GM04503 (cell line): Measurements from ENCODE around the gene LAMC1.

Experiments
- DNase-seq: peaks from one replicate; pipeline ENCODE4 v3.0.0-alpha.2; 2012; ENCODE audit warnings: low read depth

The LAMC1 gene

DNA sequence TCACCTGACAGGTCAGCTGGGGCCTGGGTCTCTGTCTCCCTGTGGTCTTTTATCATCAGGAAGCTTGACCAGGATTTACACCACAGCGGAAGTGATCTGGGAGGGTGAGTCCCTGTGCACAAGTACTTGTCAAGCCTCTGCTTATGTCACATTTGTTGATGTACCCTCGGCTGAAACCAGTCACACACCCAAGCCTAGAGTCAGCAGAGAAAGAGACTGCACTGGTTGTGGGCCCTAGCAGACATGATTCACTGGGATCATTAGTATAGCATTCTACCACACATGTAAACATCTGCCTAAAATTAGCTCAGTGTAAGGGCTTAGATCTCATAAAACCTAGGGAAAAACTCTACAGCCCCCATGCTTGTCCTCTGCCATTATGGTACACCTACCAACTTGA, 83.5 kb downstream of the LAMC1 start:
- no peak for DNase-seq

DNA sequence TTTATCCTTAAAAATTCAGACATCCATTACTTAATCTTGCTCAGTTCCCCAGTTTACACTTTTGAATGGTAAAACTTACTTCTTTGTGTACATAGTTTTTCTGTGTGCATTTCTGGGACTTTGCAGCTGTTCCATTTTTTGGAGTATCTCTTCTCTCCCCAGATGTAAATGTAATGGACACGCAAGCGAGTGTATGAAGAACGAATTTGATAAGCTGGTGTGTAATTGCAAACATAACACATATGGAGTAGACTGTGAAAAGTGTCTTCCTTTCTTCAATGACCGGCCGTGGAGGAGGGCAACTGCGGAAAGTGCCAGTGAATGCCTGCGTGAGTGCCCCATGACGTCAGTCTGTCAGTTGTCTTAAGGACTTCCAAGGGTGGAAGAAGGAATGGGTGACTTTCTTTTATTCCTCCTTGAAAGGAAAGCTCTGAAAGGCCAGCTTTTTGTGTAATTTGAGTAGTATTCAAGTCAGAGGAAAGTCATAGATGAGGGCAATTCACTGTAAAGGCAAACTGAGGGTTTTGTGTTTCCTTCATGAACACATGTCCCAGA, 87.2 kb downstream of the LAMC1 start:
- no peak for DNase-seq

DNA sequence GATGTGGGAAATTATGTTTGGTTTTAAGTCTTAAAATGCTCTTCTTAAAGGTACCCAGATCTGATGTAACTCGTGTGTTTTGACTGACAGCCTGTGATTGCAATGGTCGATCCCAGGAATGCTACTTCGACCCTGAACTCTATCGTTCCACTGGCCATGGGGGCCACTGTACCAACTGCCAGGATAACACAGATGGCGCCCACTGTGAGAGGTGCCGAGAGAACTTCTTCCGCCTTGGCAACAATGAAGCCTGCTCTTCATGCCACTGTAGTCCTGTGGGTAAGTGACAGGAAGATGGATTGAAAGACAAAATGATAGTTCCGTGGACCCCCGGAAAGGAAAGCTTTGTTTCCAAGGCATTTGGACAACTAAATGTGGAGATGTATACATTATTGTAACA, 91.2 kb downstream of the LAMC1 start:
- no peak for DNase-seq

DNA sequence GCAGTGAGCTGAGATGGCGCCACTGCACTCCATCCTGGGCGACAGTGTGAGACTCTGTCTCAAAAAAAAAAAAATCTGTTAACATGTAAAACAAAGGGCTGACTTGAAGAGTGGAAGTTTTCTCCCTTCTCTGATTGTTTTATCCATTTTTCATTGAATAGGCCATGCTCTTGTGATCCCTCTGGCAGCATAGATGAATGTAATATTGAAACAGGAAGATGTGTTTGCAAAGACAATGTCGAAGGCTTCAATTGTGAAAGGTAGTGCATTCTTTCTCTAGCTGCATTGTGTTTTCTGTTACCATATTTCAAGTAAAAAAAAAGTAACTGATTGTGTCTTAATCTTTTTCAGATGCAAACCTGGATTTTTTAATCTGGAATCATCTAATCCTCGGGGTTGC, 93.2 kb downstream of the LAMC1 start:
- no peak for DNase-seq

DNA sequence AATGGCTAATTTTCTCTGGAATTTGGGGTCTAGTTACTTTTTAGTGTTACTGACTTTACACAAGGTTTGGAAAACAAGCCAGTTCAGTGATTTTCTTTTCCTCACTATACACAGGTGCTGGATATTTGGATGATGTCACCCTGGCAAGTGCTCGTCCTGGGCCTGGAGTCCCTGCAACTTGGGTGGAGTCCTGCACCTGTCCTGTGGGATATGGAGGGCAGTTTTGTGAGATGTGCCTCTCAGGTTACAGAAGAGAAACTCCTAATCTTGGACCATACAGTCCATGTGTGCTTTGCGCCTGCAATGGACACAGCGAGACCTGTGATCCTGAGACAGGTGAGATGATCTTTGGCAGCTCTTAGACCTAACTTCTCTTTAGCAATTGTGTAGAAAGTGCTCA, 98.4 kb downstream of the LAMC1 start:
- no peak for DNase-seq

DNA sequence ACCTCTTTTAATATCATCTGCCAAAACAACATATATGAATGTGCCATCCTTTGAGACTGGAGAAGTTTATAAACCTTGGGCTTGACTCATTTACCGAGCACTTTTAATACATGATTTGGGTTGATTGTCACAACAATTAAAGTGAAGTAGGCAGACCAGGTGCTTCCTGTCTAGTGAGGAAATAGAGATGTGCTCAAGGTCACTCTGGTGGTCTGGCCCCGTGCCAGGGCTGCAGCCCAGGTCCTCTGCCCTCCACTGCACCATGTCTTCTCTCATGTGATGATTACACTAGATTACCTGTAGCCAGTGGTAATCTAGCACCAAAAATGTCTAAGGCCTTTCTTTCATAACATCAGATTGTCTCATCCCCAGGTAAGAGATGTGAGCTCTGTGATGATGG, 101.0 kb downstream of the LAMC1 start:
- no peak for DNase-seq

DNA sequence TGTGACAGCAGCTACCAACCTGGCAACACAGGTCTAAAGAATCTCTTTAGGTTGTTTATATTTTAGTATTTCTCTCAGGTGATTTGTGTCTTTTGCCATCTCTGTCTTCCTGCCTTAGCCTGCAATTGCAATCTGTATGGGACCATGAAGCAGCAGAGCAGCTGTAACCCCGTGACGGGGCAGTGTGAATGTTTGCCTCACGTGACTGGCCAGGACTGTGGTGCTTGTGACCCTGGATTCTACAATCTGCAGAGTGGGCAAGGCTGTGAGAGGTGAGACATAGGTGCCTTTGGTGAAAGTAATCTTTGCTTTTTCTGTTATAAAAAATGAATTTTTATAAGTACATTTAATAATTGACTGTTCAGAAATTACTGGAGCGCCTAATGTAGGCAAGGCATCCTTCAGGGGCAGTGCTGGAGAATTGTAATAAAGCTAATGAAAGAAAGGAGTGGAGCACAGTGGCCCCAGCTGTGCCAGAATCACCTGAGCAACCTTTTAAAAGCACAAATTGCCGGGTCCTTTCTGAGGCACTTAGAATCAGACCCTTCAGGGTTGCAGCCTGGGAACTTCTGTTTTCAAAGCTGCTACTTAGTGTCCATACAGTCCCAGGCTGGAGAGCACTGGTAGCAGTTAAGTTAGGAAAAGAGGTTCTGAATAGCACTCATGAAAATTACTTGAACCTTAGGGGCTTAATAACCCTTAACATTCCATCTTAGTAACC, 102.2 kb downstream of the LAMC1 start:
- no peak for DNase-seq

DNA sequence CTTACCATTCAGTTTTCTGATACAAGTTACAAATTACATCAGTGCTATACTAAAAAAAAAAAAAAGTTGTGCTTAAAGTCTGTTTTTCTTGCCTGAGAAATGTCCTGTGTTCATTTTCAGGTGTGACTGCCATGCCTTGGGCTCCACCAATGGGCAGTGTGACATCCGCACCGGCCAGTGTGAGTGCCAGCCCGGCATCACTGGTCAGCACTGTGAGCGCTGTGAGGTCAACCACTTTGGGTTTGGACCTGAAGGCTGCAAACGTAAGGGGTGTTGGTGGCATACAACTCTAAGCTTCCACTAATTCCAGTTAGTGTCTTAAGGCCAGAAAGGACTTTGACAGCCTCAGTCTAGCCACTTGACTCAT, 102.8 kb downstream of the LAMC1 start:
- no peak for DNase-seq

DNA sequence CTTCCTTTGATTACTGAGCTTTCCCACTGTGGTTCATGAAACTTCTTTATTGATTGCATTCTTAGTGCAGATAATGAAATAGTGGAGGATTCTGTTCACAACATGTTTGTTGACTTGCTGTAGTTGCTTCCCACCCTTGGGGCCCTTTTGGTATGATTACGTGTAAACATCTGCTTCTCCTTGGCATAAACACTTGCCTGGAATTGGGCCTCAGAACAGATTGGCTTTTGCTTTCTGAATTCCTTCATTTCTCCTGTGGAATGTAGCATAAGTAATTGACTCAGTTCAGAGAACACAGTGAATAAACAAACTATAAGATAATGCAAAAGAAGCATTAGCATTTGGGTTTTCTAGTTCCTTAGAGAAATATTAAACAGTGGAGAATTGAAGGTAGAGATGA, 103.3 kb downstream of the LAMC1 start:
- no peak for DNase-seq

DNA sequence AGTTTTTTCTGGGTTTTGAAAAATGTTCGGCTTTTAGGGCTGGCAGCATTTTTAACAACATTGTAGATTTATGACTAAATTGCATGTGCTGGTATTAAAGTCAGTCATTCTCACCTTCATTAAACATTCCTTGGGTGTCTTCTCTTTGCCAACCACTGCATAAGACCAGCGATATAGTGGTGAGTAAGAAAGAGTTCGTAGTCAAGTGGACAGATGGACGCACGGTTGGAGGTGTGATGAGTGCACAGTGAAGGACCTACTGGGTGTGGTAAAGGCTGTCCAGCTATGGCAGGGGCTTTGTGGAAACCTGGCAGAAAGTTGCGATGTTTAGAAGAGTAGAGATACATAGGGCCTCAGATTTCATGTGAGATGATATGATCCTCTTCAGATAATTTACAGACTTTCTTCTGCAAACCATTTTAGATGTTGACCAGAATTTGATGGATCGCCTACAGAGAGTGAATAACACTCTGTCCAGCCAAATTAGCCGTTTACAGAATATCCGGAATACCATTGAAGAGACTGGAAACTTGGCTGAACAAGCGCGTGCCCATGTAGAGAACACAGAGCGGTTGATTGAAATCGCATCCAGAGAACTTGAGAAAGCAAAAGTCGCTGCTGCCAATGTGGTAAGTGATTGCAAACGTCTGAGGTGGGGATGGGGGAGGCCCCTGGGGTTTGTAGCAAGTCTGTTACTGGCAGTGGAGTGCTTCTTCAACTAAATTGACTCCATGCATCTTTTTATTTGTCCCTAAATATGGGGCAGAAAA, 106.9 kb downstream of the LAMC1 start:
- DNase-seq: no peak

DNA sequence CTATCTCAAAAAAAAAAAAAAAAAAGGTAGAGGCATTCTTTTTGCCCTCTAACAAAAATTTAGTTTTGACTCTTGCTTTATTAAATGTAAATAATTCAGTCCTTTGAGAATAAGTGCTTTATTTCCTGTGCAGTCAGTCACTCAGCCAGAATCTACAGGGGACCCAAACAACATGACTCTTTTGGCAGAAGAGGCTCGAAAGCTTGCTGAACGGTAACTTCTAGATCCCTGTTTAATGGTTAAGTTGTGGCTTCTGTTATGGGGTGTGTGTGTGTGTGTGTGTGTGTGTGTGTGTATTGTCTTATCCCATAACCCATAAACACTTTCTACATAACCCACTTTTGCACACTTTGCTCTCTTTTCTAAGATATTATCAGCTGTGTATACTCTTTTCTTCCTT, 107.9 kb downstream of the LAMC1 start:
- DNase-seq: no peak

DNA sequence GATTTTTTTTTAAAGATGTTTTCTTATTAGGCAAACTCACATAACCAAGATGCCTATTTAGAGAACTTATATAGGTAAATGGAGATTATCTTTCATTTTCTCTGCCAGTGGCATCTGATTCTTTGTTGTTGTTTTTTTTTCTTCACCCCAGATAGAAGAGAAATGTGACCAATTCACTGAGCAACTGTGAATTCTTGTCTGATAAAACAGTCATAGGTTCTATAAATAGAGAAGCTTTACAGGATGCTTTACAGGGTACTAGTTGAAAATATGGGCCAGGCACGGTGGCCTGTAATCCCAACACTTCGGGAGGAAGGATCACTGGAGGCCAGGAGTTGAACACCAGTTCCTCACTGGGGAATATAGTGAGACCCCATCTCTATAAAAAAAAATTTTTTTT, 112.1 kb downstream of the LAMC1 start:
- no peak for DNase-seq

DNA sequence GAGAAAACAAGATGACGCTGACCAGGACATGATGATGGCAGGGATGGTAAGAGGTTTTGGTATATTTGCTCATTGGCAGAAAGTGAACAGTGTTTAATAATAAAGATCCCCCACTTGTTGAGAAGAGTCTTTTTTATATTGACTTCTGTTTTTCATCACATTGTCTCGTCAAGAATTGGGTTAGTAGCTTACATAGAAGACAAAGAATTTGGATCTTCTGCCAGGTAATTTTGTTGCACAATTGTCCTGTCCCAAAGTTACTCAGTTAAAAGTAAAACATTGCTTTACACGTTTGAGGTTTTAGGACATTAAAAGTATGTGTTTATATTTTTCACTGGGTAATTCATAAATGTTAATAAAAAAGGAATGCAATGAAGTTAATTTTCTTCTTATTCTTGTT, 114.6 kb downstream of the LAMC1 start:
- peak; percentile 75 for DNase-seq

DNA sequence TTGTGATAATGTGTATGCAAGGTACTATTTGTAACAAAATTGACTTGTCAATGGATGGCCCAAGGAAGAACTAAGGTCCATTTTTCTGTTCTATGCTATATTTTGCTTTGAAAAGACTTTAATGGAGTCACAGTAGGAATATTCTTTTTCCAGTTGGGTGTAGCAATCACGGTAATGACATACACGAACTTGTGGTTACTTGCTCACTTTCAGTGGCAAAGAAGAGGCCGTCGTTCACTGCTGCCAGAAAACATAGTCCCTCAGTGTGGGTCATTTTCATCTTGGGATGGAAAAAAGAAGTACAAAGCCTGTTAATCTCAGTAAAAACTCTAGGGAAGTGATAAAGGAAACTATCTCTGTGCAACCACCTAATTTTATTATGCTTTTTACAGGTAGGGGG, 115.1 kb downstream of the LAMC1 start:
- no peak for DNase-seq

DNA sequence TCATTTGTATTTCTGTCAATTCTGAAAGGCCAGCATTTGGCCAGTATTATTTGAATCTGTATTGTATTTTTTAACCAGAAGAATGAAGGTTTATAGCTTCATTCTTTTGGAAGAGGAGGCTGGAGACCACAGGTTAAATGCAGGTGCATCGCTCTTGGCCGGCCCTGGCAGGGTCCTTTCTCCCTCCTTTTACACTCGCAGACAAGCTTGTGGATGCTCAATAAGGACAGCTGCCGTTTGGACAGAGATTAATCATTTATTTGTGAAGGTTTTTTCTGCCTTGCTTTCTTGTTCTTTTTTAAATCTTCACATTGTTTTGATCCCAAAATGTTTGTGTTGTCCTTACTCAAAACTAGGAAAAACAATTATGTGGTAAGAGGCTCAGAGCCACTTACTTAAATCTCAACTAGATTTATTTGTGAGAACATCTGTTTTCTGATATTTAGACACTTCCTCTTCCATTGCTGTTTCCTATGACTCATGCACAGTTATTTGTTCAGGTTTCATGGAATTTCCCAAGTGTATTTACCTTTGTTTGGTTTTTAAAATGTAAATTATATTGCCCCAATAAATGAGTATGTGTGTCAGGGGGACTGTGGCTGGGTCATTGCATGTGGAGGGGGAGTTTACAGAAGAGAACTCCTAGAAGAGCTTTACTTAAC, 116.2 kb downstream of the LAMC1 start:
- no peak for DNase-seq

DNA sequence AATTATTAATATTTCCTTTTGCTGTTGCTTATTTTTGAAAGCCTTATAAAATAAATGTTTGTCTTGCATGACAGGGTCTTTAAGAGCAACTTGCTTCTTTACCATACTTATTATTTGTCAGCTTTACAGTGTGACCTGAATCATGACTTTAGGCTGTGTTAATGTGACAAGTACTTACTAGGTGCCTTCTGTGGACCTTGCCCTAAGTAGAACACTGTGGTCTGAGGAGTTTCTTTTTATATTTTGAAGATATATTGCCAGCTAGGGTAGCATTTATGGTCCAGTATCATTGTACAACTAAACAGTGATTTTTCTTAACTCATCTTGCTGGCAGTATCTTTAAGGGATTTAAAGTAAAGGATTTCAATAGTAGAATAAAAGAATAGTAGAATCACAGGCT, 117.4 kb downstream of the LAMC1 start:
- DNase-seq: no peak

DNA sequence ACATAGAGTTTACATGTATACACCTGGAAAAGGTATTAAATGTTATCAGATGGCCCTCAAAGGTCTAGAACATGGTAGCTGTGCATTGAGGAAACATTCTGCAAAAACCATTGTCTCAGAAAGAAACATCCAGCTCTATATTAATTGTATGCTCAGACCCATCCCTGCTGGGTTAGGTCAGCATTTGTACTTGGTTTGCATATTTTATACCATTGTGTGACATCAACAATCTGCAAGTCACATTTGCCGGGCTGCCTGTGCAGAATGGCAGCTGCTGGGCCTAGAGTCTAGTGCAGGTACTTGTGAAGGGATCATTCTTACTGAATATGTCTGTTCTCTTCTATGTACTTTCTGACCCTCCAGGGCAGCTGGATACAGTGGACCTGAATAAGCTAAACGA, 119.0 kb downstream of the LAMC1 start:
- no peak for DNase-seq

DNA sequence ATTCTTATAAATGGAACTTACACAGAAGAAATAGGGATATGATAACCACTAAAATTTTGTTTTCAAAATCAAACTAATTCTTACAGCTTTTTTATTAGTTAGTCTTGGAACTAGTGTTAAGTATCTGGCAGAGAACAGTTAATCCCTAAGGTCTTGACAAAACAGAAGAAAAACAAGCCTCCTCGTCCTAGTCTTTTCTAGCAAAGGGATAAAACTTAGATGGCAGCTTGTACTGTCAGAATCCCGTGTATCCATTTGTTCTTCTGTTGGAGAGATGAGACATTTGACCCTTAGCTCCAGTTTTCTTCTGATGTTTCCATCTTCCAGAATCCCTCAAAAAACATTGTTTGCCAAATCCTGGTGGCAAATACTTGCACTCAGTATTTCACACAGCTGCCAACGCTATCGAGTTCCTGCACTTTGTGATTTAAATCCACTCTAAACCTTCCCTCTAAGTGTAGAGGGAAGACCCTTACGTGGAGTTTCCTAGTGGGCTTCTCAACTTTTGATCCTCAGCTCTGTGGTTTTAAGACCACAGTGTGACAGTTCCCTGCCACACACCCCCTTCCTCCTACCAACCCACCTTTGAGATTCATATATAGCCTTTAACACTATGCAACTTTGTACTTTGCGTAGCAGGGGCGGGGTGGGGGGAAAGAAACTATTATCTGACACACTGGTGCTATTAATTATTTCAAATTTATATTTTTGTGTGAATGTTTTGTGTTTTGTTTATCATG, 120.5 kb downstream of the LAMC1 start:
- DNase-seq: no peak

DNA sequence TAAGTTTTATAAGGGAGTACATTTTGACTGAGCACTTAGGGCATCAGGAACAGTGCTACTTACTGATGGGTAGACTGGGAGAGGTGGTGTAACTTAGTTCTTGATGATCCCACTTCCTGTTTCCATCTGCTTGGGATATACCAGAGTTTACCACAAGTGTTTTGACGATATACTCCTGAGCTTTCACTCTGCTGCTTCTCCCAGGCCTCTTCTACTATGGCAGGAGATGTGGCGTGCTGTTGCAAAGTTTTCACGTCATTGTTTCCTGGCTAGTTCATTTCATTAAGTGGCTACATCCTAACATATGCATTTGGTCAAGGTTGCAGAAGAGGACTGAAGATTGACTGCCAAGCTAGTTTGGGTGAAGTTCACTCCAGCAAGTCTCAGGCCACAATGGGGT, 121.5 kb downstream of the LAMC1 start:
- DNase-seq: no peak

DNA sequence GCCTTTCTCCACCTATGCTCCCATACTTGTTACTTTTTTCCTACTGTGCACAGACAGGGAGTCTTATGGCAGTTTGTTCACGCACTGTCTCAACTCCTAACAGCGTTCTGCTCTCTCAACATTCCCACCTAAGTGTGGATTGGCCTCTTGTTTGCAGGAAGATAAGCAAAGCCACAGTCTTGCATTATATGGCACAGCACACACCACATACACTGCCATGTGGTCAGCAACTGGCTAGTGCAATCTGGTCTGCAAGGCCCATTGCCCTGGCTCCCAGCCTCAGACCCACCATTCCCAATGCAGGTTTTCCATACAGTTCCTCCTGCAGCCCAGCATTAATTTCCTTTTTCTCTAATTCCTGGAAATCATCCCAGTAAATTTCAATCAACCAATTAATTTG, 124.5 kb downstream of the LAMC1 start:
- no peak for DNase-seq

DNA sequence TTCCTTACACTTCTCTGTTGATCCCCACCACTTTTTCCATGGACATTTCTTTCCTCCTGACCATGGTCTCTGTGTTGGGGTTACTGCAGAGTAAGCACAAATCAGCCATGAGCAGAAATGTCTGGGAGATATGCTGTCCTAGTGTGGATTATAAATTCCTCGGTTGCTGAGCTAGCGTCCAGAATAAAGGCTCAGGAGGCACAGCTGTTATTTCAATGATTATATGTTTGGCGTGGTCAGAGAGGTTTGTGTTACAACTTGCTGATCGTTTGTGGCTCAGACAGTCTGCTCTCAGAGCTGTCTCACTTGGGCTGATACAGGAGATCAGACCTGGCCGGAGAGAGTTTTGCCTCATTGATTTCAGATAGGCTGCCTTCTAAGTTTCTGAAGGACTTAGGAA, 125.4 kb downstream of the LAMC1 start:
- DNase-seq: no peak

DNA sequence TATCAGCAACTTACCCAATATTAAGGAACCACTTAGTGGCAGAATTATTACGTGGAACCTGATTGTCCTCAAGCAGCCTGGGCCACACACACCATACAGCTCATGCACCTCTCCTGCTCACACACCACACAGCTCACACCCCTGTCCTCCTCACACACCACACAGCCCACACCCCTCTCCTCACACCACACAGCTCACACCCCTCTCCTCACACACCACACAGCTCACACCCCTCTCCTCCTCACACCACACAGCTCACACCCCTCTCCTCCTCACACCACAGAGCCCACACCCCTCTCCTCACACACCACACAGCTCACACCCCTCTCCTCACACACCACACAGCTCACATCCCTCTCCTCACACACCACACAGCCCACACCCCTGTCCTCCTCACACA, 126.1 kb downstream of the LAMC1 start:
- DNase-seq: no peak
